HFFc6 (cell line): ENCODE results near the gene VAC14. TPM values are rescaled to one million over a fixed set of nuclear protein-coding genes. Genes with fewer than 3 reads are reported as not detected.
A peak's percentile ranks its signal among the peaks of the same experiment; 100 is the strongest.

Experiments used
- DNase-seq: peaks from one replicate; pipeline ENCODE4 v3.0.0-alpha.2; 2018
- H3K27ac Mint-ChIP-seq: 2 replicates; pipeline ENCODE4 v1.8.0; 2020; ENCODE audit warnings: mild to moderate bottlenecking, mixed read lengths
- H3K27me3 Mint-ChIP-seq: 2 replicates; pipeline ENCODE4 v1.8.0; 2021; ENCODE audit warnings: mild to moderate bottlenecking, moderate library complexity, mixed read lengths; ENCODE audit not compliant: insufficient read depth
- H3K36me3 Mint-ChIP-seq: 2 replicates; pipeline ENCODE4 v1.8.0; 2021; ENCODE audit warnings: low read depth, mixed read lengths
- H3K4me1 Mint-ChIP-seq: 2 replicates; pipeline ENCODE4 v1.8.0; 2020; ENCODE audit warnings: low read depth, mixed read lengths
- H3K4me3 Mint-ChIP-seq: 2 replicates; pipeline ENCODE4 v1.8.0; 2020; ENCODE audit warnings: mild to moderate bottlenecking, moderate library complexity, mixed read lengths
- H3K9me3 Mint-ChIP-seq: 2 replicates; pipeline ENCODE4 v1.8.0; 2020; ENCODE audit warnings: mild to moderate bottlenecking, mixed read lengths
- total RNA-seq, 6 experiments: library from RNA; stranded (reverse); fragmentation: NEBNext Ultra II Directional; extraction: Animal tissue kit (Norgen Biotek cat#: 25700); gene quantifications; 2 replicates in 1 of 6; 3 replicates in 5 of 6; pipeline ENCODE4 v1.2.3, GENCODE V29; 2021
- TF ChIP-seq, protein P1 (sequence below): fragments of 200-600 bp; sonication (generic); IDR thresholded peaks from 2 replicates; pipeline ENCODE4 v1.5.0; 2021; ENCODE audit warnings: antibody characterized with exemption, mild to moderate bottlenecking

Gene VAC14
- total RNA-seq, 6 experiments from 2014 or later: 34.5 to 45.5 (median 37.6) TPM

GRCh38 chr16:70784692-70785555 is 16.0 kb downstream of the VAC14 start:
- no peak overlapping the region for H3K27ac Mint-ChIP-seq
- H3K36me3 Mint-ChIP-seq: peaks cover 40% of the 10 kb centered on the region
- no peaks in the 10 kb centered on the region for H3K9me3 Mint-ChIP-seq
- H3K4me3 Mint-ChIP-seq: no peak overlapping the region
- H3K27me3 Mint-ChIP-seq: peaks cover 3% of the 10 kb centered on the region; the same call in 1 of the 2 replicates
- DNase-seq: no peak
- H3K4me1 Mint-ChIP-seq: peaks cover 6% of the 10 kb centered on the region; the same call in 1 of the 2 replicates
- TF ChIP-seq, protein P1, sequence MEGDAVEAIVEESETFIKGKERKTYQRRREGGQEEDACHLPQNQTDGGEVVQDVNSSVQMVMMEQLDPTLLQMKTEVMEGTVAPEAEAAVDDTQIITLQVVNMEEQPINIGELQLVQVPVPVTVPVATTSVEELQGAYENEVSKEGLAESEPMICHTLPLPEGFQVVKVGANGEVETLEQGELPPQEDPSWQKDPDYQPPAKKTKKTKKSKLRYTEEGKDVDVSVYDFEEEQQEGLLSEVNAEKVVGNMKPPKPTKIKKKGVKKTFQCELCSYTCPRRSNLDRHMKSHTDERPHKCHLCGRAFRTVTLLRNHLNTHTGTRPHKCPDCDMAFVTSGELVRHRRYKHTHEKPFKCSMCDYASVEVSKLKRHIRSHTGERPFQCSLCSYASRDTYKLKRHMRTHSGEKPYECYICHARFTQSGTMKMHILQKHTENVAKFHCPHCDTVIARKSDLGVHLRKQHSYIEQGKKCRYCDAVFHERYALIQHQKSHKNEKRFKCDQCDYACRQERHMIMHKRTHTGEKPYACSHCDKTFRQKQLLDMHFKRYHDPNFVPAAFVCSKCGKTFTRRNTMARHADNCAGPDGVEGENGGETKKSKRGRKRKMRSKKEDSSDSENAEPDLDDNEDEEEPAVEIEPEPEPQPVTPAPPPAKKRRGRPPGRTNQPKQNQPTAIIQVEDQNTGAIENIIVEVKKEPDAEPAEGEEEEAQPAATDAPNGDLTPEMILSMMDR: no peak

GRCh38 chr16:70782237-70782636 is 18.7 kb downstream of the VAC14 start:
- H3K9me3 Mint-ChIP-seq: no peaks in the 10 kb centered on the region
- no peak overlapping the region for H3K27ac Mint-ChIP-seq
- peaks cover 8% of the 10 kb centered on the region for H3K27me3 Mint-ChIP-seq
- TF ChIP-seq, protein P1: no peak
- H3K36me3 Mint-ChIP-seq: peaks cover 48% of the 10 kb centered on the region
- no peak overlapping the region for H3K4me3 Mint-ChIP-seq
- DNase-seq: no peak
- peaks cover 26% of the 10 kb centered on the region for H3K4me1 Mint-ChIP-seq

- Mint-ChIP-seq H3K9me3 (no peaks in the 10 kb centered on the region), H3K27me3 (peaks cover 8% of the 10 kb centered on the region), H3K4me1 (peaks cover 29% of the 10 kb centered on the region), H3K4me3 (no peak overlapping the region), H3K27ac (no peak overlapping the region), H3K36me3 (peaks cover 50% of the 10 kb centered on the region)
- DNase-seq: no peak
- TF ChIP-seq, protein P1: no peak
Measured at GRCh38 chr16:70781800-70782199, 19.2 kb downstream of the VAC14 start.

DNA sequence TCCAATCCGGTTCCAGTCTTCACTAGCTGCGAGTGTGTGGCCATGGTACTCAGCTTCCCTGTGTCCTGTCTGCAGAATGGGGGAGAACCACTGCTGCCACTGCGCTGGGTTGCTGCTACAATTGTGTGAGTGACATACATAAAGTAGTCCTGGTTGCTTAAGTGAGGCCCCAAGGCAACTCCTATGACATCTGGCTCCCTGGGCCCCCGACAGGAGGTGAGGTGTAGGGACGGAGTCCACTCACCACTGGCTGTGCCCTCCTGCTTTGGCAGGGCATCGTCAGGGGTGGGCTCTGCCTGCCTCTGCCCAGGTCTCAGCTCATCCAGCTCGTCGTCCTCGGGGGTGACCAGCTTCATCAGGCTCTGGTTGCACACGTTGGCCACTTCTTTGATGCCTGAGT is 20.4 kb downstream of the VAC14 start:
- Mint-ChIP-seq H3K36me3 (peaks cover 50% of the 10 kb centered on the region), H3K9me3 (no peaks in the 10 kb centered on the region), H3K4me1 (peaks cover 29% of the 10 kb centered on the region), H3K27me3 (peaks cover 8% of the 10 kb centered on the region), H3K27ac (no peak overlapping the region), H3K4me3 (no peak overlapping the region)
- TF ChIP-seq, protein P1: no peak
- DNase-seq: no peak

DNA sequence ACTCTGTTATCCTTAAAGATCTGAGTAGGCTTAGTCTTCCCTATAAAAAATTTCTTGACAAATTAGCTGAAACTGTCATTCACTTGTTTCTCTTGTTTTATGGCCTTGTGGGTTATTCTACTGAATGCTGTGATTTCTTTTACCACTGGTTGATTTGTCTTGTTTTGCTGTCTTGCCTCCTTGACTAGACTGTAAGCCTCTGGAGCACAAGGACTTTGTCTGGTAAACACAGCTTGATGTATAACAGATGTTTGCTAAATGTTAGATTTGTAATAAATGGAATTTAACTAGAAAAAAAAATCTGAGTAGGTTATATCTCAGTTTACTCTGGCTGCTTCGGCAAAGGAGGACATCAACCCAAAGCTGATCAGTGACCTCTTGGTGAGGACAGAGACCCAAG is 21.6 kb downstream of the VAC14 start:
- peaks cover 8% of the 10 kb centered on the region for H3K27me3 Mint-ChIP-seq
- H3K4me3 Mint-ChIP-seq: peak overlapping the region; percentile 45
- H3K4me1 Mint-ChIP-seq: peaks cover 29% of the 10 kb centered on the region
- H3K36me3 Mint-ChIP-seq: peaks cover 46% of the 10 kb centered on the region
- no peaks in the 10 kb centered on the region for H3K9me3 Mint-ChIP-seq
- DNase-seq: no peak
- H3K27ac Mint-ChIP-seq: peak overlapping the region; percentile 68
- TF ChIP-seq, protein P1: no peak
